D721Med (cell line): ENCODE results near the gene PRPSAP1.

Experiments
- DNase-seq: peaks from one replicate; pipeline ENCODE4 v3.0.0; 2011; ENCODE audit warnings: low spot score; ENCODE audit not compliant: insufficient read length
- FAIRE-seq: peaks from 2 replicates; lab custom pipeline; 2011; peaks lifted over from hg19 to GRCh38; lab: Jason Lieb, UNC
- CTCF ChIP-seq: IDR thresholded peaks from 2 replicates; pipeline ENCODE4 v1.5.1; 2012; ENCODE audit warnings: mild to moderate bottlenecking, control low read depth; ENCODE audit not compliant: insufficient read depth; ENCODE audit errors: missing control alignments

PRPSAP1 gene

GRCh38 chr17:76279742-76280287 lies 73.9 kb downstream of the PRPSAP1 start:
- TF ChIP-seq CTCF: no peak
- DNase-seq (no peak), FAIRE-seq (no peak)

GRCh38 chr17:76278952-76279741 lies 74.6 kb downstream of the PRPSAP1 start:
- peak; percentile 98 for TF ChIP-seq CTCF
- peak; percentile 92 for DNase-seq
- FAIRE-seq: no peak

GRCh38 chr17:76278268-76278908 lies 75.3 kb downstream of the PRPSAP1 start:
- FAIRE-seq: no peak
- no peak for DNase-seq
- TF ChIP-seq CTCF: no peak

GRCh38 chr17:76277300-76278267 lies 76.1 kb downstream of the PRPSAP1 start:
- FAIRE-seq: no peak

DNA sequence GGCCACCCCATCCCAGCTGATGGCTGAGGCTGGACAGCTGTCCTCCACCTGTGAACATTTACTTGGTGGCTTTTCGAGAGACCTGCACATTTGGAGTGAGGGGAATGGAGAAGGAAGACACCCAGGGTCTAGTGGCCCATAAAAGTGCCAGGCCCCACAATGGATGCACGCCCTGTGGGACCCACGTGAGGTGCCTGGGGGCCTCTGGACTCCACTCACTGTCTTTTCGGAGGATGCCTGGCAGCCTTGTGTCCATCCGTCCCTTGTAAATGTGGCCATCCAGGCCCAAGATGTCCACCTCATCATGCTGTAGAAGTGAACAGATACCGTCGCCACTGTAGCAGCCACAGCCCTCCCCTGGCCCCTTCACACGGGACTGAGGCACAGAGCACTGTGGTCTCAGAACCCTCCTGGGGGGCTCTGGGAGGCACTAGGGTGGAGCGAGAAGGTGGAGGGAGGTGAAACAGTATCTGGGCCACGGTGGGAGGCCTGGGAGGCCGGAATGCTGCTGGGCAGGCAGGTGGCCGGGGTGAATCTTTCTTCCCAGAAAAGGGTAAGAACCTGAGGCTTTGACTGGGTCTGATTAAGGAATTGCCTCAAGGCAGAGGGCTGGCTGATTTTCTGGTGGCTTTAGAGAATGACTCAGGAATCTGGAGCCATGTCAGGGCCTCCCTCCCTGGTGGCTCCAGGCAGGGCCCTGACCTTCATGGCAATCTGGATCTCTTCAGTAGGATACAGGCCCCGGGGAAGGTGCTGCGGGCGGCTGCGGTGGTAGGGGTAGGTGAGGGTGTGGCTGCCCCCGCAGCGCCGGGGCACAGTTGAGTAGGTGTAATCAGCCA lies 77.0 kb downstream of the PRPSAP1 start:
- DNase-seq (no peak), FAIRE-seq (no peak)
- no peak for TF ChIP-seq CTCF

More at GRCh38 chr17:76277300-76278267, 76.1 kb downstream of the PRPSAP1 start:
- DNase-seq: no peak
- no peak for TF ChIP-seq CTCF

DNA sequence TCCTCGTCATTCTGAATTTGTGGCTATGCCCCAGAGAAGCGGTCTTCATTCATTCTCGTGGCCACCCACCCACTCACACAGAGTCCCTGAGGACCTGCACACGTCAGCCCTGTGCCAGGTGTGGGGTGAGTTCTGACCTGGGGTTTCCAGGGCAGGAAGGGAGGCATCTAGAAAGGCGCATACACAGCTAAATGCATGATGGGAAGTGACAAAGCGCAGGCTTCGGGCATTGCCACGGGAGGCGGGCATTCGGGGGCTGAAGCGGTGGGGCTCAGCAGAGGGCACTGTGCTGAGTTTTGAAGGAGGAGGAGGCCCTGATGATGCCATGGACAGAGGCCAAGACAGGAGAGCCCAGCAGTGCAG lies 77.7 kb downstream of the PRPSAP1 start:
- DNase-seq (no peak), FAIRE-seq (no peak)
- TF ChIP-seq CTCF: no peak
